Small intestine (tissue), 7 donors: ENCODE results near the gene SYTL2. TPM values are rescaled to one million over a fixed set of nuclear protein-coding genes. Genes with fewer than 3 reads are reported as not detected.

Experiments used
- DNase-seq, 2 donors: peaks; one replicate each; pipeline versions ENCODE4 v3.0.0 to v3.0.0-alpha.2; 2013
- FAIRE-seq: peaks from 2 replicates; lab custom pipeline; 2012; peaks lifted over from hg19 to GRCh38; lab: Jason Lieb, UNC
- H3K27ac ChIP-seq, 3 donors: one replicate each; pipeline ENCODE4 v1.5.1; 2013; ENCODE audit warnings: low read length in 2 of 3, mild to moderate bottlenecking in 2 of 3, control low read depth in 1 of 3, inconsistent platforms in 1 of 3, low read depth in 1 of 3, moderate library complexity in 1 of 3
- H3K27me3 ChIP-seq, 3 donors: one replicate each; pipeline ENCODE4 v1.6.1; 2013; ENCODE audit warnings: low read length in 3 of 3, inconsistent platforms in 1 of 3; ENCODE audit not compliant: control insufficient read depth in 3 of 3, insufficient read depth in 3 of 3
- H3K36me3 ChIP-seq, 3 donors: one replicate each; pipeline ENCODE4 v1.6.1; 2013; ENCODE audit warnings: low read length in 3 of 3, inconsistent platforms in 1 of 3, low read depth in 1 of 3, mild to moderate bottlenecking in 1 of 3, moderate library complexity in 1 of 3; ENCODE audit not compliant: control insufficient read depth in 3 of 3, insufficient read depth in 2 of 3
- H3K4me1 ChIP-seq, 3 donors: one replicate each; pipeline ENCODE4 v1.6.1; 2013; ENCODE audit warnings: low read length in 2 of 3, inconsistent platforms in 1 of 3, low read depth in 1 of 3, mild to moderate bottlenecking in 1 of 3, moderate library complexity in 1 of 3; ENCODE audit not compliant: control insufficient read depth in 3 of 3, insufficient read depth in 2 of 3
- H3K4me3 ChIP-seq, 3 donors: one replicate each; pipeline ENCODE4 v1.5.1; 2013; ENCODE audit warnings: low read length in 3 of 3, control low read depth in 1 of 3, inconsistent platforms in 1 of 3, low read depth in 1 of 3, mild to moderate bottlenecking in 1 of 3, moderate library complexity in 1 of 3
- H3K9me3 ChIP-seq, 2 donors: one replicate each; pipeline ENCODE4 v1.6.1; 2013; ENCODE audit warnings: low read depth in 1 of 2, low read length in 1 of 2; ENCODE audit not compliant: control insufficient read depth in 2 of 2, insufficient read depth in 1 of 2
- WGBS, 3 donors: extraction: QIAGEN DNeasy Blood & Tissue Kit; methylation state at CpG; one replicate each; pipeline ENCODE4 v1.1.7; 2013; 5-methylcytosine and 5-hydroxymethylcytosine counted together
- polyA plus RNA-seq, 4 donors: library from polyadenylated mRNA; stranded (reverse) in 3 of 4; unstranded in 1 of 4; fragments of 200-250 nt in 3 of 4; fragments of 120-200 nt in 1 of 4; gene quantifications; one replicate each; pipeline versions ENCODE4 v1.2.1 to v1.2.3, GENCODE V29; 2013
- donor health status: healthy with polysubstance abuse.
- donor health status: control.
- donor health status: control.
- donor health status: Bipolar disorder and iron deficiency.
- donor health status: healthy.

SYTL2 gene
- polyA plus RNA-seq, 4 donors = 12.9 to 60.1 (median 16.0) TPM

DNA sequence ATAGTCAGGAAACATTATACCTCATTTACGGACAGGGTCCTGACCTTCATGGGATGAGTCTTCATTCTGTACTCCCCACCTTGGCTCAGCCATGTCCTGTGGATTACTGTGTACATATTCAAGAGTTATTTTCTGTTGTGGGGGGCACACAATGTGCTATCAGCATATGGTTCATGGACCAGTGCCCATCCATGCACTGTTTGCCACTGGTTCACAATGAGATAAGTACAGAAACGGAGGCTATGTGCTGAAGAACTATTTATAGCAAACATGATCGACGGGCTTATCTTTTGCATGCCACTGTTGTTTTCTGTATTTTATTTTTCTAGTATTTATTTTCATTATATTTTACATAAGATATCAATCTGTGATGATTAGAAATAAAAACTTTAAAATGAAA, 68.6 kb downstream of the SYTL2 start:
- FAIRE-seq (no peak), DNase-seq (no peak)
- no peak overlapping the region for H3K4me3 ChIP-seq
- H3K9me3 ChIP-seq = no peaks in the 10 kb centered on the region
- H3K36me3 ChIP-seq = peaks cover 0 to 4% (median 0%) of the 10 kb centered on the region in 3 donors
- no peaks in the 10 kb centered on the region for H3K27me3 ChIP-seq
- 38 to 64% (median 50%) methylated on average over 4 of the region's 4 CpGs for WGBS, 3 donors
- H3K4me1 ChIP-seq = peaks cover 9 to 44% (median 24%) of the 10 kb centered on the region in 3 donors
- peak overlapping the region; percentile 42 to 91 (median 88) for H3K27ac ChIP-seq

DNA sequence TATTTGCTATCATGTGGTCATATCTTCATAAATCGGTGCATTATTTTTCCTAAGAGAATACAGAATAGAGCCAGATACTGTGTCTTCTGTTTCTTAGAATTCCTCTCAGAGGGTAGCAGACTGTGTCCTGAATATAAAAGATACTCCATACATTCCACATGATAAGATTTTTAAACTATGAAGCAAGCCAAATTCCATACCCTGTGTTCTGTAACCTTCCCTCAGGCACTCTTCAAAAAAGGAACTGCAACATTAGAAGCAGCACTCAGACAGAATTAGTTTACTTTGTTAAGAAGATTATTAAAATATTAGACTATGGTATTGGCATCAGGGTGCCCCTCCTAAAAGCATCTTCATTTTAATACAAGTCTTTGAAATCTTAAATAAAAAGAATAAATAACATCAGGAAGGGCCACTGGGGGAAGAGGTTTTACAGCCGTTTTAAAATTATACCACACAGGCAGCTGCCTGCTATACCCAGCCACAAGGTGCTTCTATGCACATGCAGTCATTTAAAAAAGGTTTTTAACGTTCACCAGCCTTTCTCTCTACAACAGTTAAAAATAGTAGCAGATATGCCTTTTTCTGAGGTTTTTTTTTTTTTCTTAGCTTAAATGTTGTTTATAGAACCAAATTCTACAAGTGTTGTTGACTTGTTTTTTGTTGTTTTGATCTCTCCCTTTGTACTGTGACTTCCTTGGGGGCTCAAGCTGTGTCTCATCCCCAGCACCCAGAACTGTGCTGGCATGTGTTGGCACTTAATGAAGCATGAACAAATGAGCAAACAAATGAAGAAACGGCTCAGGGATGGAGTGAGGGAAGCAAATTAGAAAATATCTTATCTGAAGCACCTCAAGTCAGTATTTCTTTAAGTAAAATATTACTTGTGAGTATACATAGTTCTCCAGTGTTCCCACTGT, 70.2 kb downstream of the SYTL2 start:
- DNase-seq = no peak
- no peak overlapping the region for H3K4me3 ChIP-seq
- H3K9me3 ChIP-seq = no peaks in the 10 kb centered on the region
- no peak overlapping the region for H3K27ac ChIP-seq
- peaks cover 4 to 39% (median 18%) of the 10 kb centered on the region in 3 donors for H3K4me1 ChIP-seq
- WGBS, 3 donors = 48 to 59% (median 57%) methylated on average over 4 of the region's 4 CpGs
- no peak for FAIRE-seq
- no peaks in the 10 kb centered on the region for H3K27me3 ChIP-seq
- H3K36me3 ChIP-seq = peaks cover 0 to 4% (median 0%) of the 10 kb centered on the region in 3 donors

GRCh38 chr11:85737738-85738137, 73.2 kb downstream of the SYTL2 start:
- no peak for FAIRE-seq
- no peaks in the 10 kb centered on the region for H3K27me3 ChIP-seq
- peak overlapping the region in 1 of 3 donors; percentile 0 for H3K27ac ChIP-seq
- peak; percentile 23 to 35 for DNase-seq
- H3K4me3 ChIP-seq = no peak overlapping the region
- H3K4me1 ChIP-seq = peaks cover 2 to 19% (median 10%) of the 10 kb centered on the region in 3 donors
- 56 to 70% (median 67%) methylated on average over 2 of the region's 2 CpGs for WGBS, 3 donors
- peaks cover 0 to 9% (median 0%) of the 10 kb centered on the region in 3 donors for H3K36me3 ChIP-seq
- H3K9me3 ChIP-seq = no peaks in the 10 kb centered on the region

DNA sequence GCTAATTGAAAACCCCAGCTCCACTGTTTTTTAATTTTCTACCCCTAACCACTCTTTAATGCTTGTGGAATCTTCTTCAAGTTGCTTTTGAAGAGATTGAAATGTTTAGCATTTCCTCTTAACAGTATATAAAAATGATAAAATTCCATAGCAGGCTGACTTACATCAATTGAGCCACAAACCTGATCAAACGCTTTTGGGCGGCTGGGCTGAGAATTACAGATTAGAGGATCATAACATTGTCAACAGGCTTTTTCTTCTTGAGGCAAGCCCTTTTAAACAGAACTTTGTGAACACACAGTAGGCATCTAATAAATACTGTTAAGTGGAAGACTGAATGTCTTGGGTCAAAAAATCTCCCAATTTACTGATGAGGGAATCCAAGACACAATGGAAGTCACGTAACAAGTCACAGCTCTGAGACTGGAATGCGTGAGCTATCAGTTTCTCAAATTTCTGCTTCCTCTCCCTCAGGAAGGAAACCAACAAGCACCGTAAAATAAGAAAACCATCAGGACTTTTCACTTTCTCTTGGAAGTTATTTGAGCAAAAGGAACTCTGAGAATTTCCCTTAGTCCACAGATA, 75.0 kb downstream of the SYTL2 start:
- 65 to 91% (median 90%) methylated on average over 5 of the region's 5 CpGs for WGBS, 3 donors
- Histone ChIP-seq H3K36me3 (peaks cover 0 to 9% (median 0%) of the 10 kb centered on the region in 3 donors), H3K27me3 (no peaks in the 10 kb centered on the region), H3K4me1 (peaks cover 0 to 10% (median 5%) of the 10 kb centered on the region in 3 donors), H3K27ac (no peak overlapping the region), H3K9me3 (no peaks in the 10 kb centered on the region), H3K4me3 (no peak overlapping the region)
- FAIRE-seq (no peak), DNase-seq (no peak)

- Histone ChIP-seq H3K4me1 (peaks cover 0 to 9% (median 2%) of the 10 kb centered on the region in 3 donors), H3K27ac (no peak overlapping the region), H3K36me3 (peaks cover 0 to 6% (median 0%) of the 10 kb centered on the region in 3 donors), H3K4me3 (no peak overlapping the region), H3K27me3 (no peaks in the 10 kb centered on the region), H3K9me3 (no peaks in the 10 kb centered on the region)
- DNase-seq (peak in 1 of 2 donors; percentile 71), FAIRE-seq (no peak)
Measured at GRCh38 chr11:85732965-85733364, 78.0 kb downstream of the SYTL2 start.

DNA sequence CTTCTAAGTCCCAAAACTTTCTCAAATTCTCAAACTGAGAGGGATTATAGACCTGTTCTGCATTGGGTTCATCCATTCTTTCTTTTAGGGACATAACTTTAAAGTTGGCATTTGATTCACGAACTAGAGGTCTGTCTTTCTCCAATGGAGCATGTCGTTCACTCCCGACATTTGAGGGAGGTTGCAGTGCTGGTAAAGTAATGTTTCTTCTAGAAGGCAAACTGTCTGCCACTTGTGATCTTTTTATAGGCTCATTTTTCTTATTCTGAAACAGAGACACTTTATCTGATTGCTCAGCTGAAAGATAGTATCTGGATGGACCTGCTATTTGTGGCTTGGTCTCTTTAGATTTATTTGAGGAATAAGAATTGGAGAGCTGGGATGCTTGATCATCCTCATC, 84.6 kb downstream of the SYTL2 start:
- DNase-seq (no peak), FAIRE-seq (no peak)
- no peak overlapping the region for H3K4me3 ChIP-seq
- peaks cover 0 to 4% of the 10 kb centered on the region in 2 donors for H3K9me3 ChIP-seq
- no peaks in the 10 kb centered on the region for H3K27me3 ChIP-seq
- H3K4me1 ChIP-seq = no peaks in the 10 kb centered on the region
- H3K36me3 ChIP-seq = peaks cover 0 to 8% (median 0%) of the 10 kb centered on the region in 3 donors
- no peak overlapping the region for H3K27ac ChIP-seq
- 90 to 97% (median 96%) methylated on average over 3 of the region's 3 CpGs for WGBS, 3 donors

DNA sequence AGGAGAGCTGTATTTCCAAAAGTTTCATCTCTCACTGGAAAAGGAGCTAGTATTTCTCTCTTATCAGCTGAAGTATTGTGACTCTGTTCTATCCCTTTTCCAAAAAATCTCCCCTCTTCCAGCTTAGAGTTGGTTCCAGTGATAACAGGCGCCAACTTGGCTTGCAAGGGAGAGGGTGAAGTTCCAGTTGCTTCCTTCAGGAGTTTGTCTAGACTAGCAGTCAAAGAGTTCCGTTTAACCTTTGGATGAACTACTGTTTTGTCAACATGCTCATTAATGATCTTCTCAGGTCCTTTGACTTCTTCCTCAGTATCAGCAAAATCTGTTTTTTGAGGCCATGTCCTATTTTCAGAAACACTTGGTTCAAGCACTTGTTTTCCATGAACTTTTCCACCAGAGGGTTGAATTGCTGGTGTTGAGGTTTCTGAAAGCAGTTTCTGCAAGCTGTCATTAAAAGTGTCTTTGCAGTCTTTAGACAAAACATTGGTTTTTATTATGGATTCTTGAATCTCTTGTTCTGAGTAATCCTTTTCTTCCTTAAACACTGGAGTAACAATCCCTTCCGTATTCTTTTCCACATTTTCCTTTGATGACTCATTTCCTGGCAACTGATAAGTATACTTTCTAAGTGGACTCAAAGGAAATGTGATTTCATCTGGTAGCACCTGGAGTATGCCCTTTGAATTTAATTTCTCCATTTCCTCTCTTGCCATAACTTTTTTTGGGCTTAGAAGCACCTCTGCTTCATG, 85.3 kb downstream of the SYTL2 start:
- FAIRE-seq (no peak), DNase-seq (peak; percentile 41 to 70)
- WGBS, 3 donors = 64 to 75% (median 68%) methylated on average over 3 of the region's 3 CpGs
- Histone ChIP-seq H3K4me3 (no peak overlapping the region), H3K9me3 (peaks cover 0 to 4% of the 10 kb centered on the region in 2 donors), H3K4me1 (no peaks in the 10 kb centered on the region), H3K27me3 (no peaks in the 10 kb centered on the region), H3K36me3 (peaks cover 0 to 8% (median 0%) of the 10 kb centered on the region in 3 donors), H3K27ac (no peak overlapping the region)
